HG02870 (cell line): ENCODE data around the gene GHRHR.

Source experiments
- ATAC-seq: cut with Tn5 transposase; IDR thresholded peaks from one replicate; pipeline ENCODE4 v1.9.1; 2021; ENCODE audit warnings: mild to moderate bottlenecking, moderate library complexity; ENCODE audit not compliant: unreplicated experiment

Gene GHRHR

GRCh38 chr7:30963842-30964241 lies at the start of gene GHRHR:
GHRHR (plus strand) TSS chr7:30963953; CDS start chr7:30964069, 116 bp downstream.
- no peak for ATAC-seq

- no peak for ATAC-seq
These were observed 49.2 kb upstream of the GHRHR start for GRCh38 chr7:30914596-30914995.

- ATAC-seq = no peak
These were observed 48.6 kb upstream of the GHRHR start for GRCh38 chr7:30915005-30915601.

- ATAC-seq = no peak
These were observed 48.0 kb upstream of the GHRHR start for GRCh38 chr7:30915751-30916150.

GRCh38 chr7:30916255-30916654 lies 47.5 kb upstream of the GHRHR start:
- ATAC-seq = no peak

- no peak for ATAC-seq
These were observed 47.0 kb upstream of the GHRHR start for GRCh38 chr7:30916767-30917166.

- no peak for ATAC-seq
These were observed 46.4 kb upstream of the GHRHR start for GRCh38 chr7:30917216-30917893.

GRCh38 chr7:30918676-30919075 lies 45.1 kb upstream of the GHRHR start:
- ATAC-seq = no peak

- no peak for ATAC-seq
These were observed 43.7 kb upstream of the GHRHR start for GRCh38 chr7:30920021-30920583.

GRCh38 chr7:30920584-30921539 lies 42.9 kb upstream of the GHRHR start:
- no peak for ATAC-seq

- no peak for ATAC-seq
These were observed 42.0 kb upstream of the GHRHR start for GRCh38 chr7:30921540-30922401.

GRCh38 chr7:30922596-30922995 lies 41.2 kb upstream of the GHRHR start:
- ATAC-seq = no peak

GRCh38 chr7:30923009-30923773 lies 40.6 kb upstream of the GHRHR start:
- no peak for ATAC-seq

- no peak for ATAC-seq
These were observed 39.9 kb upstream of the GHRHR start for GRCh38 chr7:30923774-30924413.

GRCh38 chr7:30924624-30925023 lies 39.1 kb upstream of the GHRHR start:
- ATAC-seq = no peak

- no peak for ATAC-seq
These were observed 38.6 kb upstream of the GHRHR start for GRCh38 chr7:30925117-30925516.

GRCh38 chr7:30925913-30926312 lies 37.8 kb upstream of the GHRHR start:
- ATAC-seq = no peak

- ATAC-seq = no peak
These were observed 37.4 kb upstream of the GHRHR start for GRCh38 chr7:30926313-30926712.

- no peak for ATAC-seq
These were observed 36.7 kb upstream of the GHRHR start for GRCh38 chr7:30927040-30927439.
